ENCODE measurements around the gene RASEF.

GRCh38 chr9:83056911-83057310 is 6.0 kb downstream of the RASEF start:
- TF ChIP-seq POLR2A (IDR thresholded peaks at IDR 0.05): no peak
- TF ChIP-seq CTCF (IDR thresholded peaks at IDR 0.05): no peak
- no peak for TF ChIP-seq EP300 (IDR thresholded peaks at IDR 0.05)
